ENCODE results near the gene PATJ. TPM values are rescaled to one million over a fixed set of nuclear protein-coding genes. Genes with fewer than 3 reads are reported as not detected.

The PATJ gene
- total and polyA plus RNA-seq, 2 experiments from 2014 or later: 35.3 to 68.4 TPM

- Histone ChIP-seq H3K4me3 (no peak overlapping the region), H3K27me3 (ENCODE audit: insufficient read depth) (no peaks in the 10 kb centered on the region), H3K4me2 (no peak overlapping the region), H2AFZ (no peak overlapping the region), H3K9me2 (ENCODE audit: insufficient read depth) (no peaks in the 10 kb centered on the region), H3K79me2 (replicated peaks; ENCODE audit: insufficient read depth) (no peaks in the 10 kb centered on the region), H4K20me1 (replicated peaks; ENCODE audit: insufficient read depth) (no peaks in the 10 kb centered on the region), H3K36me3 (ENCODE audit: insufficient read depth) (no peaks in the 10 kb centered on the region), H3K4me1 (ENCODE audit: insufficient read depth) (no peaks in the 10 kb centered on the region), H3K27ac (ENCODE audit: low read depth) (no peak overlapping the region), H3F3A (replicated peaks; ENCODE audit: low read depth) (no peaks in the 10 kb centered on the region)
- Mint-ChIP-seq H3K4me1 (peaks cover 15% of the 10 kb centered on the region), H3K36me3 (ENCODE audit: low read depth) (peaks cover 4% of the 10 kb centered on the region; the same call in 2 of the 3 replicates), H3K27me3 (ENCODE audit: insufficient read depth, low read depth, poor library complexity) (no peaks in the 10 kb centered on the region), H3K9me3 (peaks cover 3% of the 10 kb centered on the region; the same call in 2 of the 3 replicates), H3K4me3 (no peak overlapping the region), H3K27ac (no peak overlapping the region)
- DNase-seq (ENCODE audit: low spot score) (no peak), ATAC-seq (no peak)
- TF ChIP-seq EZH2phosphoT487 (IDR thresholded peaks at IDR 0.05; ENCODE audit: unreplicated experiment): no peak
- no peak for TF ChIP-seq NANOG (IDR thresholded peaks at IDR 0.05; ENCODE audit: borderline replicate concordance)
- no peak for TF ChIP-seq EZH2 (IDR thresholded peaks at IDR 0.05; ENCODE audit: low read depth, unreplicated experiment)
- TF ChIP-seq ETS1 (IDR thresholded peaks at IDR 0.05): no peak
- TF ChIP-seq CREB1 (CRISPR knock-in tag; IDR thresholded peaks at IDR 0.05; ENCODE audit: low read depth): no peak
- no peak for TF ChIP-seq STAT1 (IDR thresholded peaks at IDR 0.05; ENCODE audit: unreplicated experiment)
- no peak for TF ChIP-seq REST (IDR thresholded peaks at IDR 0.05; ENCODE audit: unreplicated experiment)
Observed at GRCh38 chr1:62093261-62093660, 351.0 kb downstream of the PATJ start.

- Mint-ChIP-seq H3K4me1 (no peaks in the 10 kb centered on the region), H3K27me3 (ENCODE audit: insufficient read depth, low read depth, poor library complexity) (no peaks in the 10 kb centered on the region), H3K4me3 (no peak overlapping the region), H3K36me3 (ENCODE audit: low read depth) (peaks cover 16% of the 10 kb centered on the region), H3K9me3 (peaks cover 3% of the 10 kb centered on the region; the same call in 2 of the 3 replicates), H3K27ac (no peak overlapping the region)
- no peaks in the 10 kb centered on the region for H4K20me1 ChIP-seq (replicated peaks; ENCODE audit: insufficient read depth)
- no peaks in the 10 kb centered on the region for H3F3A ChIP-seq (replicated peaks; ENCODE audit: low read depth)
- no peaks in the 10 kb centered on the region for H3K27me3 ChIP-seq (ENCODE audit: insufficient read depth)
- ATAC-seq: no peak
- TF ChIP-seq REST (IDR thresholded peaks at IDR 0.05; ENCODE audit: unreplicated experiment) (no peak), POLR2AphosphoS5 (IDR thresholded peaks at IDR 0.05; ENCODE audit: low read depth) (no peak), JUNB (IDR thresholded peaks at IDR 0.05; ENCODE audit: unreplicated experiment) (no peak), ZNF331 (CRISPR knock-in tag; IDR thresholded peaks at IDR 0.05; ENCODE audit: low read depth) (peak; percentile 54; the same call in 1 of the 2 replicates), ZNF114 (CRISPR knock-in tag; IDR thresholded peaks at IDR 0.05) (no peak)
- DNase-seq (ENCODE audit: low spot score): no peak
- no peaks in the 10 kb centered on the region for H3K79me2 ChIP-seq (replicated peaks; ENCODE audit: insufficient read depth)
- H2AFZ ChIP-seq: no peak overlapping the region
- no peaks in the 10 kb centered on the region for H3K36me3 ChIP-seq (ENCODE audit: insufficient read depth)
- no peaks in the 10 kb centered on the region for H3K4me1 ChIP-seq (ENCODE audit: insufficient read depth)
- no peak overlapping the region for H3K4me3 ChIP-seq
- H3K9me2 ChIP-seq (ENCODE audit: insufficient read depth): no peaks in the 10 kb centered on the region
- no peak overlapping the region for H3K27ac ChIP-seq (ENCODE audit: low read depth)
- H3K4me2 ChIP-seq: no peak overlapping the region
Observed at GRCh38 chr1:62097464-62097863, 355.2 kb downstream of the PATJ start.
